Right lobe of liver (tissue), 6 donors: ENCODE measurements around the gene HOXA4. TPM values are rescaled to one million over a fixed set of nuclear protein-coding genes. Genes with fewer than 3 reads are reported as not detected.

Experiments used
- ATAC-seq, 4 donors: fragments of 200-7000 bp; cut with Tn5 transposase; one replicate each; pipeline ENCODE4 v1.9.1; 2020; ENCODE audit warnings: mild to moderate bottlenecking in 4 of 4, moderate library complexity in 4 of 4
- DNase-seq, 3 donors: peaks; one replicate each; pipeline ENCODE4 v3.0.0-alpha.2; 2020
- H3K27ac ChIP-seq, 3 donors: fragments of 200-600 bp; one replicate each; pipeline ENCODE4 v1.8.0; 2022
- H3K27me3 ChIP-seq, 2 donors: fragments of 200-600 bp; one replicate each; pipeline ENCODE4 v1.8.0; 2022
- H3K36me3 ChIP-seq, 4 donors: fragments of 200-600 bp; sonication (generic) in 1 of 4; one replicate each; pipeline versions ENCODE4 v1.5.1 to v1.8.0; 2017 to 2022; ENCODE audit warnings: control low read depth in 1 of 4
- H3K4me1 ChIP-seq, 4 donors: fragments of 200-600 bp; sonication (generic) in 1 of 4; one replicate each; pipeline versions ENCODE4 v1.5.1 to v1.8.0; 2017 to 2022; ENCODE audit warnings: control low read depth in 1 of 4
- H3K4me3 ChIP-seq, 3 donors: fragments of 200-600 bp; one replicate each; pipeline ENCODE4 v1.8.0; 2022
- H3K9me3 ChIP-seq, 4 donors: fragments of 200-600 bp; sonication (generic) in 1 of 4; one replicate each; pipeline versions ENCODE4 v1.5.1 to v1.8.0; 2017 to 2022; ENCODE audit warnings: control low read depth in 1 of 4
- CTCF ChIP-seq, 4 donors: fragments of 200-600 bp in 3 of 4; fragments of 450-650 bp in 1 of 4; IDR thresholded peaks; one replicate each; pipeline versions ENCODE4 v1.5.1 to v1.8.0; 2016 to 2022; ENCODE audit warnings: antibody characterized with exemption in 4 of 4, mild to moderate bottlenecking in 2 of 4
- POLR2A ChIP-seq: fragments of 450-650 bp; IDR thresholded peaks from one replicate; pipeline ENCODE4 v1.6.1; 2017; ENCODE audit warnings: antibody characterized with exemption, mild to moderate bottlenecking
- WGBS: methylation state at CpG from one replicate; pipeline ENCODE4 v1.1.6; 2018; ENCODE audit warnings: low coverage, low lambda C conversion rate; ENCODE audit not compliant: insufficient coverage; ENCODE audit errors: missing lambda C conversion rate; 5-methylcytosine and 5-hydroxymethylcytosine counted together
- intact Hi-C, 2 donors: fragments of 100-400 bp; cut with DNase I; formaldehyde crosslinking; loops; one replicate each; pipeline versions ENCODE4 v1.11.2 to v1.14.1; 2022
- total RNA-seq, 6 experiments: library from RNA; depleted of rRNA in 2 of 6; stranded (reverse); fragments of >200 nt in 2 of 6; fragmentation: NEBNext Ultra II Directional in 3 of 6; extraction: Animal tissue kit (Norgen Biotek cat#: 25700) in 3 of 6; gene quantifications; one replicate each; pipeline versions ENCODE4 v1.1.0 to v1.2.4, GENCODE V29; 2016 to 2023
- donor health status: DM: no; HTN: yes; CAD: no.
- donor health status: DM: no; HTN: no; CAD: no.
- donor health status: DM: no; HTN: no; CAD: no.
- donor health status: DM: no; HTN: yes; CAD: no.
- donor health status: DM: no; HTN: yes; CAD: no.

The HOXA4 gene
- total RNA-seq, 6 experiments from 2014 or later: 0.55 to 1.6 (median 0.75) TPM; not detected in 1

GRCh38 chr7:27150568-27151340 lies 20.2 kb upstream of the HOXA4 start:
- intact Hi-C loops: loop anchor here in 1 of 2 donors (10.0 kb wide), 1 partner anchor 776 kb away; no protein-coding TSS in a partner anchor
- Histone ChIP-seq H3K27me3 (peaks cover 32 to 70% of the 10 kb centered on the region in 2 donors), H3K27ac (no peak overlapping the region), H3K4me1 (peaks cover 0 to 7% (median 4%) of the 10 kb centered on the region in 4 donors), H3K9me3 (no peaks in the 10 kb centered on the region), H3K36me3 (no peaks in the 10 kb centered on the region), H3K4me3 (peak overlapping the region in 2 of 3 donors; percentile 7 to 37)
- ATAC-seq (peak; percentile 80 to 92 (median 89)), DNase-seq (peak in 1 of 3 donors; percentile 74)
- TF ChIP-seq CTCF (IDR thresholded peaks at IDR 0.05) (peak; percentile 64 to 86 (median 81)), POLR2A (no peak)
- WGBS: 0% methylated on average over 40 of the region's 58 CpGs

GRCh38 chr7:27149842-27150567 lies 19.4 kb upstream of the HOXA4 start:
- intact Hi-C loops: loop anchor here in 1 of 2 donors (10.0 kb wide), 1 partner anchor 775 kb away; no protein-coding TSS in a partner anchor
- peaks cover 30 to 68% of the 10 kb centered on the region in 2 donors for H3K27me3 ChIP-seq
- H3K36me3 ChIP-seq: no peaks in the 10 kb centered on the region
- peak overlapping the region in 1 of 3 donors; percentile 37 for H3K4me3 ChIP-seq
- peaks cover 0 to 7% (median 4%) of the 10 kb centered on the region in 4 donors for H3K4me1 ChIP-seq
- no peak overlapping the region for H3K27ac ChIP-seq
- whole genome bisulfite sequencing: 33% methylated on average over 8 of the region's 13 CpGs
- no peak for ATAC-seq
- H3K9me3 ChIP-seq: no peaks in the 10 kb centered on the region
- TF ChIP-seq CTCF (IDR thresholded peaks at IDR 0.05) (no peak), POLR2A (no peak)
- no peak for DNase-seq

- no peaks in the 10 kb centered on the region for H3K9me3 ChIP-seq
- TF ChIP-seq CTCF (IDR thresholded peaks at IDR 0.05): no peak
- no peak for TF ChIP-seq POLR2A
- no peaks in the 10 kb centered on the region for H3K36me3 ChIP-seq
- H3K27ac ChIP-seq: no peak overlapping the region
- H3K4me3 ChIP-seq: no peak overlapping the region
- H3K27me3 ChIP-seq: peaks cover 23 to 68% of the 10 kb centered on the region in 2 donors
- WGBS: 23% methylated on average over 24 of the region's 30 CpGs
- ATAC-seq (no peak), DNase-seq (no peak)
- peaks cover 0 to 5% (median 3%) of the 10 kb centered on the region in 4 donors for H3K4me1 ChIP-seq
- intact Hi-C loops: no loop called here
Observed at GRCh38 chr7:27148756-27149641, 18.4 kb upstream of the HOXA4 start.
